ENCODE measurements around the gene UBR3. TPM values are rescaled to one million over a fixed set of nuclear protein-coding genes. Genes with fewer than 3 reads are reported as not detected.

Gene UBR3
- polyA plus RNA-seq, 1 donor, result 48.3 TPM

- no peak for DNase-seq
These were observed 171.8 kb downstream of the UBR3 start for GRCh38 chr2:169999054-169999453.

GRCh38 chr2:170002096-170002495 is 174.8 kb downstream of the UBR3 start:
- no peak for DNase-seq

- no peak for DNase-seq
These were observed 178.4 kb downstream of the UBR3 start for GRCh38 chr2:170005702-170006101.

- no peak for DNase-seq
These were observed 179.5 kb downstream of the UBR3 start for GRCh38 chr2:170006587-170007325.

DNA sequence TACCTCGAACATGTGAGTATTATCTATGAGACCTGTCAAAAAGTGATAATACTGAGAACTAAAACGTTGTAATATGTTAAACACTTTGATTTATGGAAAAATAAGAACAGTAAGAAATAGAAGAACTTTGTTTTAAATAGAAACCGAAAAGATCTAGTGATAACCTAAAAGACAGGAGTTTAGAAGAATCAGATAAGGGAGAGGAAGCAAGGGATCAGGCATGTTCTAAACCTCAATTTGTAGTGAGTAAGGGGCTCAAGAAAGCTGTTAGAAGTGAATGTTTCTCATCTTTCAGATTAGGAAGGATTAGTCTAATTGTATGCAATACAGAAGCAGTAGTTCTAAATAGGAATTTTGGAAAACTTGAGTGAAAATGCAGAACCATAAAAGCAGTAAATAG is 182.0 kb downstream of the UBR3 start:
- DNase-seq, result no peak

GRCh38 chr2:170012773-170013172 is 185.5 kb downstream of the UBR3 start:
- no peak for DNase-seq

- no peak for DNase-seq
These were observed 186.7 kb downstream of the UBR3 start for GRCh38 chr2:170013802-170014551.

GRCh38 chr2:170014769-170015168 is 187.5 kb downstream of the UBR3 start:
- DNase-seq, result no peak

GRCh38 chr2:170017860-170018532 is 190.7 kb downstream of the UBR3 start:
- no peak for DNase-seq

- DNase-seq, result no peak
These were observed 192.0 kb downstream of the UBR3 start for GRCh38 chr2:170019060-170019805.

GRCh38 chr2:170020777-170021176 is 193.5 kb downstream of the UBR3 start:
- no peak for DNase-seq

DNA sequence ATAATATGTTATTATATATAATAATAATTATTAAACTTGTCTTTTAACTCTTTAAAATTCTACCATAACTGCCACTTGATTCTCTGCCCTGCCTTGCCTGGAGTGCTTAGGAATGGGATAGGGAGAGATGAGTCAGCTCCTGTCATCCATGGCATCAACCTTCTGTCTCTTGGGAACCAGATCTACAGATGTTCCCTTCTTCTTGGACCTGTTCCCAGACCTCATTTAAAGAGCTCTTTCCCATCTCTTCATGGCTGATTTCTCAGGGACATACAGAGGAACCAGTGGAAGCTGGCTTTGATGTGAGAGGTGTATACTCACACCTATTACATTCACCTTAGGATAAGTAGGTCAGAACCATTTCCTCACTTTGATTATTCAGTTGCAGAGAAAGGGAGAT is 195.4 kb downstream of the UBR3 start:
- no peak for DNase-seq

GRCh38 chr2:170024721-170025120 is 197.5 kb downstream of the UBR3 start:
- DNase-seq, result no peak

GRCh38 chr2:170025223-170025622 is 198.0 kb downstream of the UBR3 start:
- DNase-seq, result no peak

DNA sequence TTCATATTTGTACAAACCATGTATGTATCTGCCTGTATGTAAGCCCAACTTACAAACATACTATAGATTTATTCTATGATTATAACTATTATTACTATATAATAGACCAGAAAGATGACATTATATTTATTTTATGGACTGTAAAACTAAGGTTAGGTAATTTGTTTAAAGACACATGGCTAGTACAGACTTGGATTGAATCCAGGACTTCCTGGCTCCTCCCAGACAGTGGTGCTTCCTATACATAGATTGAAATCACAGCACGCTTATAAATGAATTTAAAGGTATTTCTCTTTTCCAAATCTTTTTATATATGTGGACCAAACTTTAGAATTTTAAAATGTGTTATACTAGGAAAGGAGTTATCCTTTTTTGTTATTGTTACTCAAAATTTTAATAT is 199.1 kb downstream of the UBR3 start:
- DNase-seq, result no peak

GRCh38 chr2:170029551-170029950 is 202.3 kb downstream of the UBR3 start:
- no peak for DNase-seq

GRCh38 chr2:170030040-170030439 is 202.8 kb downstream of the UBR3 start:
- no peak for DNase-seq

DNA sequence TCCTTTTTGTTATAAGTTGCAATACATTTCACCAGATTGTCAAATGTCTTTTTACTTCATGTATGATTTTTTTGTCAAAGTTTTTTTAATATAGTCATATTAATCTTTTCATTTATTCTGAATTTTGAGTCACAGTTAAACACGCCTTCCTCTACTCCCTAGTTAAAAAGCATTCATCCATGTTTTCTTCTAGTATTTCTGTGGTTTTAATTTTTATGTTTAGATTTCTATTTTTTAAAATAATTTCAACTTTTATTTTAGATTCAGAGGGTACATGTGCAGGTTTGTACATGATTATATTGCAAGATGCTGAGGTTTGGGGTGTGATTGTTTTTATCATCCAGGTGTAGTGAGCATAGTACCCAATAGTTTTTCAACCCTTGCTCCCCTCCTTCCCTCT is 204.0 kb downstream of the UBR3 start:
- DNase-seq, result no peak

DNA sequence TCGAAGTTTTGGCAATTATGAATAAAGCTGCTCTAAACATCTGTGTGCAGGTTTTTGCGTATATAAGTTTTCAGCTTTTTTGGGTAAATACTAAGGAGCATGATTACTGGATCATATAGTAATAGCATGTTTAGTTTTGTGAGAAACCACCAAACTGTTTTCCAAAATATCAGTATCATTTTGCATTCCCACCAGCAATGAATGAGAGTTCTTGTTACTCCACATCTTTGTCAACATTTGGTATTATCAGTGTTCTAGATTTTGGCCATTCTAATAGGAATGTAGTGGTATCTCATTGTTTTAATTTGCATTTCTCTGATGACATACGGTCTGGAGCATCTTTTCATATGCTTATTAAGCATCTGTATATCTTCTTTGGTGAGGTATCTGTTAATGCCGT is 207.3 kb downstream of the UBR3 start:
- no peak for DNase-seq

GRCh38 chr2:170038734-170039133 is 211.5 kb downstream of the UBR3 start:
- DNase-seq, result no peak

- no peak for DNase-seq
These were observed 212.3 kb downstream of the UBR3 start for GRCh38 chr2:170039401-170040172.
